ENCODE measurements around the gene PTBP2. TPM values are rescaled to one million over a fixed set of nuclear protein-coding genes. Genes with fewer than 3 reads are reported as not detected.

The PTBP2 gene
- total RNA-seq, 1 donor from 2014 or later: 29.7 TPM

DNA sequence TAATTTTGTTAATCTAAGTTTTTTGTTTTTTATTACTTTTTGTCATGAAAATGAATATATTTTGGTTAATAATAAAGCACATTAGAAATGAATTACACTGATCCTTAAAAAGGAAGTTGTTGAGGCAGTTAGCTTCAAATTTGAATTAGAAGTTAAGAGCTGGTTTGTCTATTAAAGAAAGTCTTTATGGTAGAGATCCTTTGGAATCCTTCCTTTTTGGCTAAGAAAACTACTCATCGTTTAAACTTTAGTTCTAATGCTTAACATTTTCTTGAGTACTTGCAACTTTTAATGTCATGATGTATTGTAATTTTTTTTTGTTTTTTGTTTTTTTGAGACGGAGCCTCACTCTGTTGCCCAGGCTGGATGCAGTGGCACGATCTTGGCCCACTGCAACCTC lies 2.4 kb downstream of the PTBP2 start:
- Mint-ChIP-seq H3K4me1 (ENCODE audit: unreplicated experiment) (peaks cover 24% of the 10 kb centered on the region), H3K27ac (ENCODE audit: unreplicated experiment) (no peak overlapping the region), H3K27me3 (ENCODE audit: unreplicated experiment) (peaks cover 6% of the 10 kb centered on the region), H3K4me3 (ENCODE audit: unreplicated experiment) (no peak overlapping the region), H3K9me3 (ENCODE audit: unreplicated experiment) (no peaks in the 10 kb centered on the region), H3K36me3 (ENCODE audit: low read depth, unreplicated experiment) (peaks cover 10% of the 10 kb centered on the region)
- no peak for DNase-seq (ENCODE audit: low spot score)
- TF ChIP-seq, protein P1, sequence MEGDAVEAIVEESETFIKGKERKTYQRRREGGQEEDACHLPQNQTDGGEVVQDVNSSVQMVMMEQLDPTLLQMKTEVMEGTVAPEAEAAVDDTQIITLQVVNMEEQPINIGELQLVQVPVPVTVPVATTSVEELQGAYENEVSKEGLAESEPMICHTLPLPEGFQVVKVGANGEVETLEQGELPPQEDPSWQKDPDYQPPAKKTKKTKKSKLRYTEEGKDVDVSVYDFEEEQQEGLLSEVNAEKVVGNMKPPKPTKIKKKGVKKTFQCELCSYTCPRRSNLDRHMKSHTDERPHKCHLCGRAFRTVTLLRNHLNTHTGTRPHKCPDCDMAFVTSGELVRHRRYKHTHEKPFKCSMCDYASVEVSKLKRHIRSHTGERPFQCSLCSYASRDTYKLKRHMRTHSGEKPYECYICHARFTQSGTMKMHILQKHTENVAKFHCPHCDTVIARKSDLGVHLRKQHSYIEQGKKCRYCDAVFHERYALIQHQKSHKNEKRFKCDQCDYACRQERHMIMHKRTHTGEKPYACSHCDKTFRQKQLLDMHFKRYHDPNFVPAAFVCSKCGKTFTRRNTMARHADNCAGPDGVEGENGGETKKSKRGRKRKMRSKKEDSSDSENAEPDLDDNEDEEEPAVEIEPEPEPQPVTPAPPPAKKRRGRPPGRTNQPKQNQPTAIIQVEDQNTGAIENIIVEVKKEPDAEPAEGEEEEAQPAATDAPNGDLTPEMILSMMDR (IDR thresholded peaks at IDR 0.05; ENCODE audit: unreplicated experiment): no peak

DNA sequence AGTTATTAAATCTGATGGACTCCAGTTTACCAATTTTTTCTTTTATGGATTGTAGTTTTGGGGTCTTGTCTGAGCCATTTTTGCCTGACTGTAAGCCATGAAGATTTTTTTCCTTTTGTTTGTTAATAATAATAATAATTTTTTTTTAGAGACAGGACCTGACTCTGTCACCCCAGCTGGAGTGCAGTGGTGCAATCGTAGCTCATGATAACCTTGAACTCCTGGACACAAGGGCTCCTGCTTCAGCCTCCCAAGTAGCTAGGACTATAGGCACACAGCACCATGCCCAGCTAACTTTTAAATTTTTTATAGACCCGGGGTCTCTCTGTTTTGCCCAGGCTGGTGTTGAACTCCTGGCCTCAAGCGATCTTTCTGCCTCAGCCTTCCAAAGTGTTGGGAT lies 6.3 kb downstream of the PTBP2 start:
- H3K36me3 Mint-ChIP-seq (ENCODE audit: low read depth, unreplicated experiment): peaks cover 13% of the 10 kb centered on the region

DNA sequence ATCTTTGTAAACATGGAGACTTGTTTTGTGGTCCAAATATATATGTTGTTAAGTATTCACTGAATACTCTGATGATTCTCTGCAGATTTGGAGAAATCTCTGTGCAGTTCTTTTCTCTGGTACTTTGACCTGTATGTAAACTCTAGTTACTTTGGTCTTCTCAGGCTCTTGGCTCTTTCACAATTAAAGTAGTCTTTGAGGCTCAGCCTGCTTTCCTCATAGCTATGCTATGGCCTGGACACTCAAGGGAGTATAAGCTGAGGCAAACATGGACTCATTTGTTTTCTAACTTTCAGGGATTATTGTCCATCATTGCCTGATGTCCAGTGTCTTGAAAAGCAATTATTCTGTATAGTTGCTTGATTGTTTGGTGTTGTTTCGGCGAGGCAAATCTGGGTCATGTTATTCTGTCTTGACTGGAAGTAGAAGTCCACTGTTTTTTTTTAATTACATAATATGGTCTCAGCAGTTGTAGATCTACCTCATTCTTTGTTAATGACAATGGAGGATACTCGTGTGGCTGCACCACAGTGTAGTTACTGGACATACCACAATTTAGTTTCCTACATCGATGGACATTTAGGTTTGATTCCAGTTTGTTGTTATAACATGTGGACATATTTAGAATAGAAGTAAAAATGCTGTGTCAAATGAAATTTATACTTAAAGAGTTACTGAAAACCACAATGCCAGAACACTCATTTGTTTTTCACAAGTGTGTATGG lies 9.2 kb downstream of the PTBP2 start:
- peaks cover 10% of the 10 kb centered on the region for H3K4me1 Mint-ChIP-seq (ENCODE audit: unreplicated experiment)
- peaks cover 20% of the 10 kb centered on the region for H3K36me3 Mint-ChIP-seq (ENCODE audit: low read depth, unreplicated experiment)
- TF ChIP-seq, protein P1 (IDR thresholded peaks at IDR 0.05; ENCODE audit: unreplicated experiment): no peak
- no peak for DNase-seq (ENCODE audit: low spot score)
- H3K27ac Mint-ChIP-seq (ENCODE audit: unreplicated experiment): no peak overlapping the region
- H3K9me3 Mint-ChIP-seq (ENCODE audit: unreplicated experiment): no peaks in the 10 kb centered on the region
- H3K4me3 Mint-ChIP-seq (ENCODE audit: unreplicated experiment): no peak overlapping the region
- no peaks in the 10 kb centered on the region for H3K27me3 Mint-ChIP-seq (ENCODE audit: unreplicated experiment)

More for the DNA sequence above, 6.3 kb downstream of the PTBP2 start:
- DNase-seq (ENCODE audit: low spot score): no peak
- H3K9me3 Mint-ChIP-seq (ENCODE audit: unreplicated experiment): no peaks in the 10 kb centered on the region
- no peak overlapping the region for H3K4me3 Mint-ChIP-seq (ENCODE audit: unreplicated experiment)
- TF ChIP-seq, protein P1 (IDR thresholded peaks at IDR 0.05; ENCODE audit: unreplicated experiment): no peak
- H3K27ac Mint-ChIP-seq (ENCODE audit: unreplicated experiment): no peak overlapping the region
- peaks cover 17% of the 10 kb centered on the region for H3K4me1 Mint-ChIP-seq (ENCODE audit: unreplicated experiment)
- no peaks in the 10 kb centered on the region for H3K27me3 Mint-ChIP-seq (ENCODE audit: unreplicated experiment)

DNA sequence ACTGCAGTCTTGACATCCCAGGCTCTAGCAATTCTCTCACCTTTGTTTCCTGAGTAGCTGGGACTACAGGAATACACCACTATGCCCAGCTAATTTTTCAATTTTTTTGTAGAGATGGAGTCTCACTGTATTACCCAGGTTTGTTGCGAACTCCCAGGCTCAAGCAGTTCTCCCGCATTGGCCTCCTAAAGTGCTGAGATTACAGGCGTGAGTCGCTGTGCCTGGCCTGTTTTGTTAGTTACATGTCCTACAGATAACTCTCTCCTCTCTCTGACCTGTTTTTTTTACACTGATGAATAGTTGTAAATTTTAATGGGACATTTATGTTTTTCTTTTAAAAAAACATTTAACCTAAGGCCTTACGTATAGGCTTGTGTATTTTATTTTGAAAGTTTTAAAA lies 19.8 kb downstream of the PTBP2 start:
- Mint-ChIP-seq H3K36me3 (ENCODE audit: low read depth, unreplicated experiment) (peaks cover 4% of the 10 kb centered on the region), H3K27ac (ENCODE audit: unreplicated experiment) (peak overlapping the region; percentile 31), H3K27me3 (ENCODE audit: unreplicated experiment) (no peaks in the 10 kb centered on the region), H3K4me1 (ENCODE audit: unreplicated experiment) (peaks cover 7% of the 10 kb centered on the region), H3K9me3 (ENCODE audit: unreplicated experiment) (no peaks in the 10 kb centered on the region), H3K4me3 (ENCODE audit: unreplicated experiment) (no peak overlapping the region)
- TF ChIP-seq, protein P1 (IDR thresholded peaks at IDR 0.05; ENCODE audit: unreplicated experiment): no peak
- no peak for DNase-seq (ENCODE audit: low spot score)

Data from endothelial cell (in vitro differentiated cells).